NCI-H1092 treated with DMSO at 0.1 percent for 48 hours (cell line): ENCODE results near the gene PLEKHH2.
"Not testable (repeated sequence)": the region's sequence is repeated elsewhere in the genome, so short reads cannot be mapped to it uniquely, and the experiment has no call there.

ENCODE experiments used
- DNase-seq: peaks from one replicate; lab custom pipeline; 2025; lab: John Stamatoyannopoulos, UW

Gene PLEKHH2

DNA sequence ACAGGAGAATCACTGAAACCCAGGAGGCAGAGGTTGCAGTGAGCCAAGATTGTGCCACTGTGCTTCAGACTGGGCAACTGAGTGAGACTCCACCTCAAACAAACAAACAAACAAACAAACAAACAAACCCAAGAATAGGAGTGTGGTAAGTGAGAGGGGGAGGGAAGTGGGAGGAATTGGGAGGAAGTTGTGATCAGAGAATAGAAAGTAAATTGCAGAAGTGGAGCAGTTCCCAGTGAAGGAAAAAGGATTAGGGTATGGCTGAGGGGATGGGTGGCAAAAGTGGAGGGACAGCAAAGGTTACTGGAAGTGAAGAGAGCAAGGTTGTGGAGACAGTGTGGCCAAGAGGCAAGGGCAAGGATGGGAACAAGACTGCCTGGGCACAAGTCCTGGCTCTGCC lies 80.3 kb downstream of the PLEKHH2 start:
- no peak for DNase-seq

DNA sequence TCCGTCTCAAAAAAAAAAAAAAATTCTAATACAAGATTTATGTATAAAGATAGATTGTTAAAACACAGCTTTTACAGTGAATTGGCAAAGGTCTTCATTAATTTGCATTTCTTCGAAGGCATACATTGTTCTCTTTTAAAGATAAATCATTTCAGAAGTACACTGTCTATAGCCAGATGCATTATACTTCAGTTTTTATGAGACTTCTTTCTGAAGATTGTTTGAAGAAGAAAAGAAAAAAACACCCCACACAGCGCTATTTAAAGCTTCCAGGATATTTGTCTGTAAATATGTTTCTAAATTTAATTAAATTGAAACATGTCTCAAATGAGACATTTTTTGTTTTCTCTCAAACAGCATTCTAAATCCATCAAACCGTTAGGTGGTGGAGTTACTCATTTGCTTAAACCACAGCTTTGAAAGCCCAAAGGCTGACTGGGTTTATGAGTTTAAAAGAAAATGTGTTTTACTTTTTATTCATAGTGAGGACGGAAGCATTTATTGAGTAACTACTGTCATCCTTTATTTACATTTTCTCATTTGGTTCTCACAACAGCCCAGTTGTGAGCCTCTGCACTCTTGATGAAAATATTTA lies 81.6 kb downstream of the PLEKHH2 start:
- DNase-seq: no peak

DNA sequence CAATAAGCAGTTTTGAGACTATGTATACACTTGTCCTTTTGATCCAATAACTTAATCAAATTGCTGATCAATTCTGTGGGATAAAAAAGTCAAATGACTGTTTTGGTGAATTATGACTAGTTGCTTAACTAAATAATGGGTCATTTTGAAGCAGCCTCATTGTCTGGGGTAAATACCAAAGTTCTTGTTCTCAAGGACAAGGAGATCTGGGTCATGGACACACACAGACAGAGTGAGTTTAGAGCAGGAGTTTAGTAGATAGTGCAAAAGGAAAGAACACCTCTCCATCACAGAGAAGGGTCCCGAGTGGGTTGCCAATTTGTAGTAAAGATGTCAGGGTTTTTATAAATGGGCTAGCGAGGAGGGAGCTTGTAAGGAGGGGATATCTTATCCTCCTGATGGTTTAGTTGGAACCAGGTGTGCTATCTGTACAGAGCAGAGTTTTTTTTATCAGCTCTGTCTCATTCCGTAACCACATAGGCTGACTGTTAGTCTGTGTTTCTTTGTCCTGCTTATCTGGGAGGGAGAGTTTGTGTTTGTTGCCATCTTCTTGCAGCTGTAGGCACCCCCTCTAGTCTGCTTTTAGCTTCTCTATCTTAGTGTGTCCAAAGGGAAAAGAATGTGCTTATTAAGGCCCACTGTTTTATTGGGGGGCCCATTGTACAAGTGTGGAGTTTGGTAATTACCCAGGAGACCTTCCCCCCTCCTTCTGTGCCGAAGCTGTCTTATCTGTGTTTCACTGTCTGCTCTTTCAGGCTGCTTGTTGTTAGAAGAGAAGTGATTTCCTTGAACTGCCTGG lies 87.9 kb downstream of the PLEKHH2 start:
- no peak for DNase-seq

DNA sequence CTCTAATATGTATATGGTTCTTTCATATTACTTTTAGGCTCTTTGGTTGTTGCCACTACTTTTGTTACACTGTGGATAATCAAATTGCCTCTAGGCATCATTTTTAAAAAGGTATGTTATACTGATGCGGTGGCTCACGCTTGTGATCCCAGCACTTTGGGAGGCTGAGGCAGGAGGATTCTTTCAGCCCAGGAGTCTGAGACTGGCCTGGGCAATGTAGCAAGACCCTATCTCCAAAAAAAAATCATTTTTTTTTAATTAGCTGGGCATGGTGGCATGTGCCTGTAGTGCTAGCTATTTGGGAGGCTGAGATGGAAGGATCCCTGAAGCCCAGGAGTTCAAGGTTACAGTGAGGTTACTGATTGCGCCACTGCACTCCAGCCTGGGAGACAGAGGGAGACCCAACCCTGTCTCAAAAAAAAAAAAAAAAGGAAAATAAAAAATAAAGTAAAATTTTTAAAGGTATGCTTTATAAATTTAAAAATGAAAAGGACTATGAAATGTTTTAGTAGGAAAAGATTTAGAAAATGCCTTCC lies 88.7 kb downstream of the PLEKHH2 start:
- DNase-seq: no peak

DNA sequence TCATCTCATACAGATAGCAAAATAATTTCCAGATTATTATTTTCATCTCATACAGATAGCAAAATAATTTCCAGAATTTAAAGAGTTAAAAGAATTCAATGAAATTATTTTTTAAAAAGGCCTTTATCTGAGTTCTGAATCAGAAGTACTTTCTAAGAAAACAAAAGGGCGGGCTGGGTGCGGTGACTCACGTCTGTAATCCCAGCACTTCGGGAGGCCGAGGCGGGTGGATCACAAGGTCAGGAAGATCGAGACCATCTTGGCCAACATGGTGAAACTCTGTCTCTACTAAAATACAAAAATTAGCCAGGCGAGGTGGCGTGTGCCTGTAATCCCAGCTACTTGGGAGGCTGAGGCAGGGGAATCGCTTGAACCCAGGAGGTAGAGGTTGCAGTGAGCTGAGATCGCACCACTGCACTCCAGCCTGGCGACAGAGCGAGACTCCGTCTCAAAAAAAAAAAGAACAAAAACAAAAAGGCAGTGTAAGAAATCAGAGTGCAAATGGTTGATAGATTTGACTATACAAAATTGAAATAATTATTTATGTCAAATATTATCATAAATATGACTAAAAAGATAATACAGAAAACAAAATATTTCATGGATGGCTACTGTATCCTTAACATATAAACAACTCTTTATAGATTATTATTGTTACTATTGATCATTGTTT lies 90.0 kb downstream of the PLEKHH2 start:
- not testable (repeated sequence) for DNase-seq

DNA sequence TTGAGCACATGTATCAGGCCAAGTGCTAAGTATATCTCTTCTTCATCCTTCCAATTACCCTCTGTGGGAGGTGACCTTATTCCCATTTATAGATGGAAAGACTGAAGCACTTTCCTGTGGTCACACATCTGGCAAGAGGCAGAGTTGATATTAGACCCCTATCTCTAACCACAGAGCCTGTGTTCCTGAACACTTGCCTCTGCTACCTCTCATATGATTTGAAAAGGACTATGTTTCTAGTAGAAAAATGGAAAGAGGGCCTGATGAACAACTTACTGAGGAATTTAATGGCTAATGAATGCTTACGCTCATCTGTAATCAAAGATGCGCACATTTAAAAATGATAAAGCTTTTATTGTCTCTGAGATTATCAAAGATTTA lies 90.6 kb downstream of the PLEKHH2 start:
- DNase-seq: no peak

DNA sequence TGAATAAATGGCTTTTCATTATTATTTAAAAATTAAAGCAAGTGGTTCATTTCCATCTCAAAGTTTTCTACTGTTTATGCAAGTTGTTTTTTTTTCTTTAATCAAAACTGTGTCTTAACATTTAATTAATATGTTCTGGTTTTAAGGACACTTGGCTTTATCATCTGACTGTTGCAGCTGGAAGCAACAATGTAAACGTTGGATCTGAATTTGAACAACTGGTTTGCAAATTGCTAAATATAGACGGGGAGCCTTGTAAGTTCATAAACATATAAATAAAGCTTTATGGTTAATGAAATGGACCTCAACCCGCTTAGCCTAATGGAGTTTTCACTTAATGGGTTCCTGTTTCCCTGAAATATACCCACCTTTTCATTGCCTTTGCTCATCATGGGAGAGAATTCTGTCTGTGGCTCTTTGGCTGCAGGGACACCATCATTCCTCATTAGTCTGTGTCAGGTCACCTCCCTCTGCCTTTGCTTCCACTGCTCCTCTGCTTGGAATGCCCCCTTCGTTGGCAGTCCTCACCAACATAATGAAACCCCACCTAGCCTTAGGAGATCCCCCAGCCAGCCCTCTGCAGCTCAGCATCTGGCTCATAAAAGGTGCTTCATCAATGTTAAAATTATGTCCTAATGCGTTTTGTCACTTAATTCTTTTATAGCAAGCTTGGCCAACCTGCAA lies 92.6 kb downstream of the PLEKHH2 start:
- no peak for DNase-seq

DNA sequence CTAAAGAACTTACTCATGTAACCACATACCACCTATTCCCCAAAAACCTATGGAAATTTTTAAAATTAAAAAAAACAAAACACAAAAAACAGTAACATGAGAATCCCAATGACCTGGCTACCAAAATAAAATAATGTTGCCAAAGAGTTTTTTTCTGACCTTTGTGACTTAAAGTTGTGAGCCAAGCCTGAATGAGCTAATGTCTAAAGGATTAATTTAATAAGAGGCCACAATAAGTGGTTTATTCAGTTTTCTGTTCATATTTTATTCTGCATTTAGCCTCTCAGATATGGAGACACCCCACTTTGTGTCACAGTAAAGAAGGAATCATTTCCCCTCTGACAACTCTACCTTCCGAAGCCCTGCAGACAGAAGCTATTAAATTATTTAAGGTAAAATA lies 94.2 kb downstream of the PLEKHH2 start:
- no peak for DNase-seq

DNA sequence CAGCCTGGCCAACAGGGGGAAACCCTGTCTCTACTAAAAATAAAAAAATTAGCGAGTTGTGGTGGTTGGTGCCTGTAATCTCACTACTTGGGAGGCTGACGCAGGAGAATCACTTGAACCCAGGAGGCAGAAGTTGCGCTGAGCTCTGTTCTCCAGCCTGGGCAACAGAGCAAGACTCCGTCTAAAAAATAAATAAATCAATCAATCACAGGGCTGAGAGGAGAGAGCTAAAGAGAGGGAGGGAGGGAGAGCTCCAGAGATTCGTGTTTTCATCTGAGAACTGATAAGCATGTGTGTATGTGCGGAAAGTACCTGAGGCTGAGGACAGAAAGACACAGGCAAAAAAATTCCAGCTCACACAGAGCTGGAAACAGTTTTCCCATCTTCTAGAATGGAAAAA lies 99.6 kb downstream of the PLEKHH2 start:
- no peak for DNase-seq

DNA sequence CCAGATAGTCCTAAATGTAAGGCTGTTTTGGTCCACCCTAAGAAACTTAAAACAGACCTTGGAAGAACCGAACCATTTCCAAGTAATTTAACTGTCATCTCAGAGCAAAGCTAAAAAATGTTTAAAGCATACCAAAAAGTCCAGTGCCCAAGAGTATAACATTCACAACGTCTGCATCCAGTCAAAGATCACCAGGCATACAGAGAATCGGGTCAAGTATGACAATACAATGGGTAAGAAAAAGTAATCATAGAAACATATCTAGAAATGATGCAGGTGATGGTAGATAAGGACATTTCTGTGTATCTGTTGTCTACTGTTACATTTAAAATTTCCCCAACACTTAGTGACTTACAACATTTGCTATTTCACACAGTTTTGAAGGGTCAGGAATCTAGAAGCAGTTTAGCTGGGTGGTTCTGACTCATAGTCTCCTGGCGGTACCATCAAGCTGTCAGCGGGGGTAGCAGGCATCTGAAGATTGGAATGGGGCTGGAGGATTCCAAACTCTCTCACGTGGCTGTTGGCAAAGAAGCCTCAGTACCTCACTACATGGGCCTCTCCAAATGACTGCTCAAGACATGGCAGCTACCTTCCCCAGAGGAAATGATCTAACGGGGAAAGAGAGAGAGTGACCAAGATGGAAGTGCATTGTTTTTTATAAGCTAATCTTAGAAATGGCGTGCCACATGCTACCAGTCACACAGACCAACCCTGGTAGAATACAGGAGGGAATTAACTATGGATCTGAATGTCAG lies 100.2 kb downstream of the PLEKHH2 start:
- DNase-seq: no peak

DNA sequence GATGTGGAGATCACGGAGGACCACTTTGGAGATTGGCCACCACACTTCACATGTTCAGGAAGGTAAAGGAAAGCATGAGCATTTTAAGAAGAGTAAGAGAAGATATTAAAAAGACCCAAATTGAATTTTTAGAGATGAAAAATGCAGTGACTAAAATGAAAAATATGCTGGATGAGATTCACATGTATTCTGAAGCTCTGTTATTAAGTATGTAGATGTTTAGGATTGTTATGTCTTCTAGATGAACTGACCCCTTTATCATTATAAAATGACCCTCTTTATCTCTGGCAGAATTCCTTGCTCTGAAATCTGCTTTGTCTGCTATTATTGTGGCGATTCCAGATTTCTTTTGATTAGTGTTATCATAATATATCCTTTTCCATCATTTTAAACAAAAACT lies 100.8 kb downstream of the PLEKHH2 start:
- no peak for DNase-seq

DNA sequence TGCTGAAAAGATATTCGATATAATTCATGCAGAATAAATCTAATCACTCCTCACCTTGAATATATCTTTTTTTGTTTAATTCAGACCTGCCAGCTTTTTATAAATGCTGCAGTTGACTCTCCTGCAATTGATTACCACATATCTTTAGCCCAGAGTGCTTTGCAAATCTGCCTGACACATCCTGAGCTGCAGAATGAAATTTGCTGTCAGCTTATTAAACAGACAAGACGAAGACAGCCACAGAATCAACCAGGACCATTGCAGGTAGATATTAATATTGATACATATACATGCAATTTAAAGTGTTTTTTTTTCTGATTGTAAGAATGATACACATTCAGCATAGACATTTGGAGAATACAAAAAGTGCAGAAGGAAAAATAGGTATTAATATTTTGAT lies 101.2 kb downstream of the PLEKHH2 start:
- DNase-seq: no peak

DNA sequence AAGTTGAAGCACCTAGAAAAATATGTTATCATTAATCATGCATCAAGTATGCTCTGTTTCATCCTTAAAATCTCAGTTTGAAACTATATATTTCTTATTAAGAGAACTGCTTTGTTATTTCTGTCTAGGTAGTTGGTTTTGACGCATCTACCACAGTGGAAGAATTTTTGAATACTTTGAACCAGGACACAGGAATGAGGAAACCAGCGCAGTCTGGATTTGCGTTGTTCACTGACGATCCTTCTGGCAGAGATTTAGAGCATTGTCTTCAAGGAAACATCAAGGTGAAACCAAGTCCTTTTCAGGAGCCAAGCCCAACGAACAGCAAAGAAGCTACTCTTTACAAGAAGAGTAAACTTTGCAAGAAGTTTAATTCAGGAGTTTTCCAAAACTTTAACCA lies 106.6 kb downstream of the PLEKHH2 start:
- DNase-seq: no peak

DNA sequence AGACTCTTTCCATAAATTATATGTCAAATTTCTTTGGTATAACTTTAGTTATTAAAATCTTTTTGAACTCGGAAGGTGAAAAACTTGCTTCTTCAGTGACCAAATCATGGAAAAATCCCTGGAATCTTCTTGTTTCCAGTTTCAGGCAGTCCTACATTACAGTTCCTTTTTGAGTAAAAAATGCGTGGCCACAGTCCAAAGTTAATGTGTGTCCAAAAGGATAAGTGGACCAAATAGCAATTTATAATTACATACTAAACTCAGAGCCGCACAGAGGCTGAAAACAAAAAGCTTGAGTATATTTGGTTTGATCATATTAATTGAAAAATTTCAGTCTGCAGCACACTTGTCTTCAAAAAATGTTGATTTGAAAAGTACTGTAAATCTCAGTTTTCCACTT lies 108.4 kb downstream of the PLEKHH2 start:
- DNase-seq: no peak

DNA sequence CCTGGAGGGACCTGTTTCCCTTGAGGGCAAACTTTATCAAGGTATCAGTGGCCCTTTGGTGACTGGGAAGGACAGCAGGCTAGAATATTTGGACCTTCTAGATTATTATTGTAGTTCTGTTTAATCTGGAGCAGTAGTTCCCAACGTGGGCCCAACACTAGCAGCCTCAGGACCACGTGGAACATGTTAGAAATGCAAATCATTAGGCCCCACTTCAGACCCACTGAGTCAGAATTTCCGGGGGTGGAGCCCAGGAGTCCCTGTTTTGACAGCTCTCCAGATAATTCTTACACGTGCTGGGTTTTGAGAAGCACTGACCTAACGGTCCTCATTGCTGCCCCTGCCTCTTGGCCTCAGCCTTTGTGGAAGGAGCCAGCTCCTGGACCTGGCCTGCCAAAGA lies 111.3 kb downstream of the PLEKHH2 start:
- DNase-seq: no peak

DNA sequence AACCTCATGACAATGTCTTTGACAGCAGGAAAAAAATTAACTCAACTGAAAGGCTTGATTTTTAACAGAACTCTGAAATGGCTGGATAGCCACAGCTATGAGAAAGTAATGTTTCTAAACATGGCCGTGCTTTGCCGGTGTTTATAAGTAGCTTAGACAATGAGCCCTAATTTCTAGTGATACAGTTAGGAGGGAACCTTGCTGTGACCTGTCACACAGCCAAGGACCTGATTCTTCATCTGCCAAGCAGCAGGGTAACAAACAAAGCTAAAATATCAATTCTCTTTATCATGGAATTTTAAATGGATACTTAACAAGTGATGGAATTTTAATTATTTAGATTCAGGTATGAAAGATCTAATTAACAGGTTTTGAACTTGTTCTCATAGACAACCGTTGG lies 112.5 kb downstream of the PLEKHH2 start:
- DNase-seq: no peak

DNA sequence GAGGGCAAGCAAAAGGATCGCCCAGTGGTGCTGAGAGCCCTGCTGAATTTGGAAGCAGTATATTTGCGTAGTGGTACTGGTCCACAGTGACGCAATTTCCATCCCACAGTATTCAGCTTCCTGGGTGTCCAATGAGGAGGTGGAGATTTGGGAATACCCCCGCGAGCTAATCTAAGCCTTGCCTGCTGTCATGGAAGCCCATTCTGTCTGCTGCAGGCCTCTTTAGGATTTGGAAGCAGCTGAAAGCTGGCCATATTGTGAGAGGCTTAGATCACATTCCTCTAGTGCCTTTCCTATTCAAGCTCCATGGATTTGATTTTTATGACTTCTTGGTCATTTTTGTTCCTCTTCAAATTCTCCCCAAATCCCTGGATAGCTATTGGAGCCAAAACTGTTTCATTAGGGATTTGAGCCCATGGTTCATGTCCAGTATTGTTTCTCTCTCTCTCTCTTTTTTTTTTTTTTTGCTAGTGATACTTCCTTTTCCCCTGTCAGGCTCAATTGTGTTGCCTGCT lies 114.5 kb downstream of the PLEKHH2 start:
- DNase-seq: no peak

DNA sequence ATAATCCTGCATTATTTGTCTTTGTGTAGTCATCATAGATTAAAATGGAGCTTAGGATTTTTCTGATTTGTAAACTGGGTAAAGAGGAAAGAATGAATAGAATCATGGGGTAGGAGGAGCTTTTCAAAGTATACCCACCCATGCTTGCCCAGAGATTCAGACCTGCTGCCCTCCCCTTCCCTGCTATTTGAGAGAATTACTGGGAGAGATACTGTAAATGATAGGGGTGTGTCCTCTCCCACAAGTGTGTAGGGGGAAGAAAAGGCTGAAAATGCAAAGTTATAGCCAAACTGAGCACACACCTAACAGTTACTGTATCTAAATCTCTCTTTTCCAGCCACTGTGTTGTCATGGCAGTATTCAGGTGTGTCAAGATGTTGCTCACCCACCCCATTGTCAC lies 115.2 kb downstream of the PLEKHH2 start:
- DNase-seq: no peak

DNA sequence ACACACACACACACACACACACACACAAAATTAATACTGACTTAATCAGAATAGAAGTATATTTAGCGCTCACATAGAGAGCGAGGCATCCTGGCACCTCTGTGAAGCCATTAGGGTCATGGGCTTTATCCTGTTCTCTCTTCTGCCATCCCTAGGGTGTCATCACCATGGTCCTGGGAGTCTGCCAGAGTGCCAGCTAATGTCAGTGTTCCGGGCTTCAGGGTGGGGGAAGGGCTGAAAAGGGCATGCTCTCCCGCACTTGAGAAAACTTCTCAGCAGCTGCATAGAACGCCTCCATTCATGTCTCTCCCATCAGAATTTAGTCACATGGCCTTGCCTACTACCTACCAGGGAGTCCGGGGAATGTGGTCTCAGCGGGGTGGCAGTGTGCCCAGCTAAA lies 117.1 kb downstream of the PLEKHH2 start:
- no peak for DNase-seq

DNA sequence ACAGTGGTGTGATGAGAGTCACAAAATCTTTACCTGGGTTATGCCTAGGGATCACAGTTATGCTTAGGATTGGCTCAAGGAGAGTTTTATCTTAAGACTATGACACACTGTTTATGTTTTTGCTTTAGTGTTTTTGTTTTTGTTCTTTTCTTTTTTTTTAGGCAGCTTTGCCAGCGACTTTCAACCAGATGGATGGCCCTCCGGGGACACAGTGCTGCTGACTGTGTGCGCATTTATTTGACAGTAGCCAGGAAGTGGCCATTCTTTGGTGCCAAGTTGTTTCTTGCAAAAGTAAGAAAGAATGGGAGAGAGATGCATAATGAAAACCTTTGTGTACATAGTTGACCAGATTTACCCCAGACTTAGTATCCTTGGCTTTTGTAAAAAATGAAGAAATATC lies 121.7 kb downstream of the PLEKHH2 start:
- no peak for DNase-seq

DNA sequence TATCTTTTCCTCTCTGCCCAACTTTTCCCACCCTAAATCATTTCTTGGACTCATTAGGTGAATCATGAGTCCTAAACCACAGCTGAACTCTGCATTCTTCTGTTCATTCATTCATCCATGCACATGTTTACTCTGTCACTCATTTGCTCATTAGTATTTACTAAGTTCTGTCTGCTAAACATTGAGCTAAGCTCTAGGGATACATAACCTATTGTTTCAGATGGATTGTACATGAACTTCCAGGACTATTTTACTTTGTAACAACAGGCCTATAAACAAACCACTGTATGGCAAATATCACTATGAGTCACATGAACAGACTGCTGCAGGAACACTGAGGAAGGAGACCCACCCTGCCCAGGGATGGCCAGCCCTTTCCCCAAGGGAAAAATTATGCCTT lies 122.1 kb downstream of the PLEKHH2 start:
- DNase-seq: no peak

DNA sequence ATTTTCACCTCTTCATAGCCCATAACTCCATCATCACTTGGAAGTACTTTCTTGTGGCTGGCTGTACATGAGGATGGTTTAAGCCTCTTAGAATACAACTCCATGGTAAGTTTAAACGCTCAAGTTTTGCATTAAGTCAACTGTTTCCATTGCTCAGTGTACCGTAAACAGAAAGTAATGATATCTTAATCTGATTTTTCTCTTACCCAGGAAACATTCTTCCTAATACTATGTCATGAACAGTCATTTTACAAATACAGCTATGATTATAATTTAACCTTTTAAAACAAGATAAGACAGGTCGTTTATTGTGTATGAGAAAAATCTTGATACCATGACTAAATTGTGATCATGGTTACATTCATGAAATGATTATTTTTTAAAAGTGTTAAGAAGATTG lies 125.2 kb downstream of the PLEKHH2 start:
- no peak for DNase-seq
